ENCODE results near the gene ATE1.

The ATE1 gene

GRCh38 chr10:121899727-121900126 lies 28.1 kb downstream of the ATE1 start:
- TF ChIP-seq CTCF (IDR thresholded peaks at IDR 0.05; ENCODE audit: low read depth, low read length) = no peak
- H3K27me3 ChIP-seq (ENCODE audit: insufficient read depth, low read depth, severe bottlenecking) = no peaks in the 10 kb centered on the region
- no peak overlapping the region for H3K4me3 ChIP-seq (ENCODE audit: low read depth, low read length)
- no peaks in the 10 kb centered on the region for H3K9me3 ChIP-seq (ENCODE audit: severe bottlenecking)
- no peak overlapping the region for H3K27ac ChIP-seq
- no peak for DNase-seq
- peaks cover 44% of the 10 kb centered on the region for H3K36me3 ChIP-seq

- no peak for DNase-seq
- peaks cover 19% of the 10 kb centered on the region for H3K36me3 ChIP-seq
- no peaks in the 10 kb centered on the region for H3K9me3 ChIP-seq (ENCODE audit: severe bottlenecking)
- H3K4me3 ChIP-seq (ENCODE audit: low read depth, low read length) = no peak overlapping the region
- H3K27ac ChIP-seq = no peak overlapping the region
- no peaks in the 10 kb centered on the region for H3K27me3 ChIP-seq (ENCODE audit: insufficient read depth, low read depth, severe bottlenecking)
- no peak for TF ChIP-seq CTCF (IDR thresholded peaks at IDR 0.05; ENCODE audit: low read depth, low read length)
Measured at GRCh38 chr10:121891103-121891502, 36.7 kb downstream of the ATE1 start.

DNA sequence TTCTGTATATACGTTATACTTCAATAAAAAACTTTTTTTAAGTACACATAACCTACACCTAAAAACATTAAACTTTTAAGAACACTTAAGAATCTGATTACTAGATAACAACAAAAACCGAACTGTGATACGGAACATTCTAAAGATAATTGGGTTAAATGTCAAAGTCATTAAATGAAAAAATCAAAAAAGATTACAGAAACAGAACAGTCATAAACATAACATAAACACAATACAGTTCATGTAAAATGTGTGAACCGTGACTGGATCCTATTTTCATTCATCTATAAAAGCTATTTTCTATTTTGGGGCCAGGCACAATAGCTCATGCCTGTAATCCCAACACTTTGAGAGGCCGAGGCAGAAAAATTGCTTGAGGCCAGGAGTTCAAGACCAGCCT lies 38.6 kb downstream of the ATE1 start:
- DNase-seq = no peak
- peaks cover 7% of the 10 kb centered on the region for H3K36me3 ChIP-seq
- no peak for TF ChIP-seq CTCF (IDR thresholded peaks at IDR 0.05; ENCODE audit: low read depth, low read length)
- no peak overlapping the region for H3K4me3 ChIP-seq (ENCODE audit: low read depth, low read length)
- H3K9me3 ChIP-seq (ENCODE audit: severe bottlenecking) = no peaks in the 10 kb centered on the region
- H3K27me3 ChIP-seq (ENCODE audit: insufficient read depth, low read depth, severe bottlenecking) = no peaks in the 10 kb centered on the region
- no peak overlapping the region for H3K27ac ChIP-seq

DNA sequence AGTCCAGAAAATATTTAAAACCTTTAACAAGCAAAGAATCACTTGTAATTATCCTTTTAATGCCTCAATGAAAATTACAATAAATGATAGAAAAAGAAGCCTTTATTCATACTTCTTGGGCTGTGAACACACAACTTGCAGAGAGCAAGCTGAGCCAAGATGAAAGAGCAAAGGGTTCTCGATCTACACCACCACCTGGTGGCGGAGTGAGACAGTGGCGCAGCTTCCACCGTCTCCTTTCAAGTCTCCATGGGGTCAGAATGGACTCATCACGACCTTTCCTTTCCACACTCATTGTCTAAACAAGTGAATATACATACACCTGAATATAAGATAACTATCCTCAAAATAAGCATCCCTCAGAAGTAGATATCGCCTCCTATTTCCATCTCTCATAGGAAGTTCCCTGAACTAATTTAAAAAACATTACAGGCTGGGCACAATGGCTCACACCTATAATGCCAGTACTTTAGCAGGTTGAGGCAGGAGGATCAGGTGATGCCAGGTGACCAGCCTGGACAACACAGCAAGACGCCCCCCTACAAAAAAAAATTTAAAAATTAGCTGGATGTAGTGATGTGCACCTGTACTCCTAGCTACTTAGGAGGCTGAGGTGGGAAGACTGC lies 40.7 kb downstream of the ATE1 start:
- TF ChIP-seq CTCF (IDR thresholded peaks at IDR 0.05; ENCODE audit: low read depth, low read length) = peak; percentile 92
- H3K4me3 ChIP-seq (ENCODE audit: low read depth, low read length) = no peak overlapping the region
- no peak overlapping the region for H3K27ac ChIP-seq
- peak; percentile 61 for DNase-seq
- no peaks in the 10 kb centered on the region for H3K9me3 ChIP-seq (ENCODE audit: severe bottlenecking)
- peaks cover 3% of the 10 kb centered on the region for H3K36me3 ChIP-seq
- H3K27me3 ChIP-seq (ENCODE audit: insufficient read depth, low read depth, severe bottlenecking) = no peaks in the 10 kb centered on the region

- DNase-seq = no peak
- H3K4me3 ChIP-seq (ENCODE audit: low read depth, low read length) = no peak overlapping the region
- H3K27ac ChIP-seq = no peak overlapping the region
- peaks cover 3% of the 10 kb centered on the region for H3K36me3 ChIP-seq
- H3K9me3 ChIP-seq (ENCODE audit: severe bottlenecking) = no peaks in the 10 kb centered on the region
- no peak for TF ChIP-seq CTCF (IDR thresholded peaks at IDR 0.05; ENCODE audit: low read depth, low read length)
- H3K27me3 ChIP-seq (ENCODE audit: insufficient read depth, low read depth, severe bottlenecking) = no peaks in the 10 kb centered on the region
Measured at GRCh38 chr10:121886181-121886580, 41.6 kb downstream of the ATE1 start.

DNA sequence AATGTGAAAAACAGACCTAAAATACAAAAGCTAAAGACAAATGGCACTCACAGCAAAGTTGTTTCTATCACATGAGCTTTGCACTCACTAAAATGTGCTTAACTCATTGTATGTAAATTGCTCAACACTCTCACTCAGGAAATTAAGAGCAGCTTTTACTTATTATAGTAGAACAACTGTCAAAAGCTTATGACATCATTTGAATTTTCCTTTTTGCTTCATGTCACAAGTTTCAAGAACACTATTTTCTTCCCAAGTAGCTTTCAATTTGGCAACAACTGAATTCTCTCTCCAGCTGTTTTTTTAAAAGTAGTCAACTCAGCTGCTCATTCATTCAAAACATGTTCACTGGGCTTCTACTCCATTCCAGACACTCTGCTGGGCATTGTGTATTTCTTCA lies 46.9 kb downstream of the ATE1 start:
- DNase-seq = no peak
- TF ChIP-seq CTCF (IDR thresholded peaks at IDR 0.05; ENCODE audit: low read depth, low read length) = no peak
- no peaks in the 10 kb centered on the region for H3K27me3 ChIP-seq (ENCODE audit: insufficient read depth, low read depth, severe bottlenecking)
- H3K4me3 ChIP-seq (ENCODE audit: low read depth, low read length) = no peak overlapping the region
- H3K27ac ChIP-seq = no peak overlapping the region
- H3K36me3 ChIP-seq = peaks cover 3% of the 10 kb centered on the region
- H3K9me3 ChIP-seq (ENCODE audit: severe bottlenecking) = no peaks in the 10 kb centered on the region
